B cell (primary cell): Measurements from ENCODE around the gene COA8. TPM values are rescaled to one million over a fixed set of nuclear protein-coding genes. Genes with fewer than 3 reads are reported as not detected.

Experiments
- ATAC-seq: fragments of 200-7000 bp; cut with Tn5 transposase; one replicate; pipeline ENCODE4 v1.10.0; 2021; ENCODE audit warnings: low read depth, mild to moderate bottlenecking, moderate number of reproducible peaks, moderate library complexity
- CTCF ChIA-PET: fragments of 350-600 bp; sonication (Branson Sonifier 250); formaldehyde crosslinking; loops from one replicate; lab custom pipeline; 2021; ENCODE audit warnings: antibody characterized with exemption, inconsistent platforms; lab: Charles Lee
- POLR2A ChIA-PET: fragments of 350-600 bp; sonication (Branson Sonifier 250); formaldehyde crosslinking; loops from one replicate; lab custom pipeline; 2021; ENCODE audit warnings: antibody characterized with exemption; lab: Charles Lee
- DNase-seq: peaks from one replicate; pipeline ENCODE4 v3.0.0; 2013
- H2AFZ ChIP-seq: 2 replicates; pipeline ENCODE4 v1.6.1; 2012; ENCODE audit warnings: mild to moderate bottlenecking, low read depth, low read length; ENCODE audit not compliant: insufficient read depth, poor library complexity, severe bottlenecking
- H3K27ac ChIP-seq, 2 donors: 1 replicate in 1 of 2; 2 replicates in 1 of 2; pipeline ENCODE4 v1.5.1; 2012 to 2013; ENCODE audit warnings: low read length in 2 of 2, mild to moderate bottlenecking in 2 of 2, moderate library complexity in 1 of 2
- H3K27me3 ChIP-seq, 4 experiments: fragments of 200-600 bp in 1 of 4; sonication (generic) in 1 of 4; replicated peaks in 1 of 4; 1 replicate in 2 of 4; 2 replicates in 2 of 4; pipeline versions ENCODE4 v1.6.1 to v1.7.0; 2013 to 2016; ENCODE audit warnings: low read length in 3 of 4, mild to moderate bottlenecking in 2 of 4, mixed read lengths in 1 of 4, moderate library complexity in 1 of 4; ENCODE audit not compliant: insufficient read depth in 4 of 4, control insufficient read depth in 3 of 4; ENCODE audit errors: control extremely low read depth in 1 of 4
- H3K36me3 ChIP-seq, 2 experiments: replicated peaks in 1 of 2; 1 replicate in 1 of 2; 2 replicates in 1 of 2; pipeline versions ENCODE4 v1.6.1 to v1.7.1; 2013; ENCODE audit warnings: low read length in 1 of 2; ENCODE audit not compliant: insufficient read depth in 2 of 2, control insufficient read depth in 1 of 2; ENCODE audit errors: control extremely low read depth in 1 of 2, extremely low read depth in 1 of 2
- H3K4me1 ChIP-seq, 2 donors: fragments of 200-600 bp in 1 of 2; sonication (generic) in 1 of 2; 1 replicate in 1 of 2; 2 replicates in 1 of 2; pipeline versions ENCODE4 v1.5.1 to v1.6.1; 2013 to 2017; ENCODE audit warnings: low read length in 2 of 2; ENCODE audit not compliant: control insufficient read depth in 2 of 2, insufficient read depth in 2 of 2
- H3K4me2 ChIP-seq: replicated peaks from 2 replicates; pipeline ENCODE3; 2012; ENCODE audit warnings: mild to moderate bottlenecking, low read depth, low read length; ENCODE audit not compliant: poor library complexity, severe bottlenecking
- H3K4me3 ChIP-seq, 5 experiments: fragments of 200-600 bp in 1 of 5; sonication (generic) in 1 of 5; 1 replicate in 3 of 5; 2 replicates in 2 of 5; pipeline versions ENCODE4 v1.5.1 to v1.7.0; 2011 to 2016; ENCODE audit warnings: low read length in 4 of 5, mild to moderate bottlenecking in 4 of 5, low read depth in 2 of 5, control low read depth in 1 of 5, moderate library complexity in 1 of 5; ENCODE audit not compliant: insufficient read depth in 1 of 5; ENCODE audit errors: control extremely low read depth in 1 of 5, extremely low read depth in 1 of 5
- H3K79me2 ChIP-seq: fragments of 200-600 bp; sonication (generic); one replicate; pipeline ENCODE4 v1.6.0; 2016; ENCODE audit warnings: low read length; ENCODE audit not compliant: control insufficient read depth, insufficient read depth
- H3K9ac ChIP-seq: fragments of 200-600 bp; sonication (generic); 2 replicates; pipeline ENCODE4 v1.6.1; 2017; ENCODE audit warnings: mild to moderate bottlenecking, low read length, moderate library complexity
- H3K9me3 ChIP-seq, 3 donors: one replicate each; pipeline versions ENCODE4 v1.6.1 to v1.7.1; 2013; ENCODE audit warnings: low read length in 2 of 3; ENCODE audit not compliant: control insufficient read depth in 2 of 3, insufficient read depth in 1 of 3; ENCODE audit errors: control extremely low read depth in 1 of 3
- H4K20me1 ChIP-seq: 2 replicates; pipeline ENCODE4 v1.6.0; 2012; ENCODE audit warnings: mild to moderate bottlenecking, low read length; ENCODE audit not compliant: insufficient read depth, control insufficient read depth, poor library complexity, severe bottlenecking
- H3K27ac Mint-ChIP-seq: one replicate; pipeline ENCODE4 v1.8.0; 2021; ENCODE audit warnings: mixed read lengths
- H3K27me3 Mint-ChIP-seq: one replicate; pipeline ENCODE4 v1.8.0; 2021; ENCODE audit warnings: mixed read lengths
- H3K4me1 Mint-ChIP-seq: one replicate; pipeline ENCODE4 v1.8.0; 2021; ENCODE audit warnings: mixed read lengths
- H3K4me3 Mint-ChIP-seq: one replicate; pipeline ENCODE4 v1.8.0; 2021; ENCODE audit warnings: mixed read lengths
- H3K9me3 Mint-ChIP-seq: one replicate; pipeline ENCODE4 v1.8.0; 2022; ENCODE audit warnings: mixed read lengths; ENCODE audit not compliant: insufficient read depth
- EZH2 ChIP-seq: IDR thresholded peaks from 2 replicates; pipeline ENCODE4 v1.6.1; 2012; ENCODE audit warnings: borderline replicate concordance, low read depth, mild to moderate bottlenecking, moderate library complexity, low read length; ENCODE audit not compliant: insufficient read depth, poor library complexity, severe bottlenecking
- WGBS: methylation state at CpG from one replicate; pipeline ENCODE4 v1.1.5; 2013; ENCODE audit warnings: missing lambda C conversion rate; ENCODE audit not compliant: insufficient coverage; 5-methylcytosine and 5-hydroxymethylcytosine counted together
- intact Hi-C: fragments of 100-400 bp; cut with micrococcal nuclease; formaldehyde crosslinking; loops from one replicate; pipeline ENCODE4 v1.10.0; 2022
- polyA plus RNA-seq: library from polyadenylated mRNA; depleted of rRNA; stranded (reverse); fragments of >200 nt; gene quantifications from 2 replicates; pipeline ENCODE4 v1.2.3, GENCODE V29; 2012
- total RNA-seq, 2 donors: library from RNA; stranded (reverse); fragments of 120-200 nt in 1 of 2; gene quantifications; 1 replicate in 1 of 2; 2 replicates in 1 of 2; pipeline versions ENCODE4 v1.2.3 to v1.2.4, GENCODE V29; 2013 to 2022
- TF ChIP-seq, protein P1 (sequence below): fragments of 200-600 bp; IDR thresholded peaks from one replicate; pipeline ENCODE4 v1.8.0; 2022; ENCODE audit warnings: antibody characterized with exemption, mild to moderate bottlenecking

COA8 gene
- total and polyA plus RNA-seq, 2 donors (not counting 1 experiment from before 2014, with no cell fraction given) = 7.5 to 24.9 TPM

- Histone ChIP-seq H4K20me1 (peaks cover 50% of the 10 kb centered on the region), H2AFZ (no peak overlapping the region), H3K4me1 (peaks cover 16% of the 10 kb centered on the region in 2 donors), H3K36me3 (peaks cover 0 to 34% of the 10 kb centered on the region in 2 experiments), H3K9me3 (no peaks in the 10 kb centered on the region), H3K79me2 (peaks cover 81% of the 10 kb centered on the region), H3K4me2 (no peak overlapping the region), H3K27me3 (no peaks in the 10 kb centered on the region), H3K27ac (no peak overlapping the region), H3K4me3 (no peak overlapping the region), H3K9ac (no peak overlapping the region)
- intact Hi-C loops = no loop called here
- Mint-ChIP-seq H3K4me1 (peaks cover 47% of the 10 kb centered on the region), H3K27me3 (no peaks in the 10 kb centered on the region), H3K9me3 (no peaks in the 10 kb centered on the region), H3K4me3 (no peak overlapping the region), H3K27ac (no peak overlapping the region)
- POLR2A ChIA-PET = interaction anchor here (0.7 kb wide), 1 partner anchor 1240 kb away, joined by 3 read pairs; no protein-coding TSS in a partner anchor
- no peak for DNase-seq
- CTCF ChIA-PET = interaction anchor here (1.2 to 3.1 kb wide), 6 partner anchors 11 to 123 kb away, joined by 3 to 16 read pairs (median 4); no protein-coding TSS in a partner anchor
- TF ChIP-seq, protein P1, sequence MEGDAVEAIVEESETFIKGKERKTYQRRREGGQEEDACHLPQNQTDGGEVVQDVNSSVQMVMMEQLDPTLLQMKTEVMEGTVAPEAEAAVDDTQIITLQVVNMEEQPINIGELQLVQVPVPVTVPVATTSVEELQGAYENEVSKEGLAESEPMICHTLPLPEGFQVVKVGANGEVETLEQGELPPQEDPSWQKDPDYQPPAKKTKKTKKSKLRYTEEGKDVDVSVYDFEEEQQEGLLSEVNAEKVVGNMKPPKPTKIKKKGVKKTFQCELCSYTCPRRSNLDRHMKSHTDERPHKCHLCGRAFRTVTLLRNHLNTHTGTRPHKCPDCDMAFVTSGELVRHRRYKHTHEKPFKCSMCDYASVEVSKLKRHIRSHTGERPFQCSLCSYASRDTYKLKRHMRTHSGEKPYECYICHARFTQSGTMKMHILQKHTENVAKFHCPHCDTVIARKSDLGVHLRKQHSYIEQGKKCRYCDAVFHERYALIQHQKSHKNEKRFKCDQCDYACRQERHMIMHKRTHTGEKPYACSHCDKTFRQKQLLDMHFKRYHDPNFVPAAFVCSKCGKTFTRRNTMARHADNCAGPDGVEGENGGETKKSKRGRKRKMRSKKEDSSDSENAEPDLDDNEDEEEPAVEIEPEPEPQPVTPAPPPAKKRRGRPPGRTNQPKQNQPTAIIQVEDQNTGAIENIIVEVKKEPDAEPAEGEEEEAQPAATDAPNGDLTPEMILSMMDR = no peak
- no peak for TF ChIP-seq EZH2
- ATAC-seq = no peak
- 92% methylated on average over 12 of the region's 15 CpGs for WGBS
Measured at GRCh38 chr14:103556946-103557758, 5.6 kb upstream of the COA8 start.
